Activated CD4-positive, alpha-beta T cell treated with anti-CD3 and anti-CD28 coated beads for 36 hours (primary cell): ENCODE results near the gene BPIFB1. TPM values are rescaled to one million over a fixed set of nuclear protein-coding genes. Genes with fewer than 3 reads are reported as not detected.

Experiments
- ATAC-seq: fragments of 200-7000 bp; cut with Tn5 transposase; one replicate; pipeline ENCODE4 v1.10.0; 2021; ENCODE audit warnings: mild to moderate bottlenecking, moderate library complexity
- CTCF ChIA-PET: fragments of 350-600 bp; sonication (Branson Sonifier 250); formaldehyde crosslinking; loops from one replicate; lab custom pipeline; 2021; ENCODE audit warnings: antibody characterized with exemption; lab: Charles Lee
- POLR2A ChIA-PET: fragments of 350-600 bp; sonication (Branson Sonifier 250); formaldehyde crosslinking; loops from one replicate; lab custom pipeline; 2021; ENCODE audit warnings: antibody characterized with exemption, inconsistent platforms; lab: Charles Lee
- DNase-seq: peaks from one replicate; pipeline ENCODE4 v3.0.0-alpha.2; 2020
- H3K27ac Mint-ChIP-seq: one replicate; pipeline ENCODE4 v1.8.0; 2021; ENCODE audit warnings: mixed read lengths
- H3K27me3 Mint-ChIP-seq: one replicate; pipeline ENCODE4 v1.8.0; 2021; ENCODE audit warnings: mixed read lengths
- H3K36me3 Mint-ChIP-seq: one replicate; pipeline ENCODE4 v1.8.0; 2021; ENCODE audit warnings: low read depth, mixed read lengths
- H3K4me1 Mint-ChIP-seq: one replicate; pipeline ENCODE4 v1.8.0; 2021; ENCODE audit warnings: mixed read lengths
- H3K4me3 Mint-ChIP-seq: one replicate; pipeline ENCODE4 v1.8.0; 2021; ENCODE audit warnings: mild to moderate bottlenecking, moderate library complexity, mixed read lengths
- H3K9me3 Mint-ChIP-seq: one replicate; pipeline ENCODE4 v1.8.0; 2021; ENCODE audit warnings: low read depth, mixed read lengths
- intact Hi-C, 2 experiments: fragments of 100-400 bp; cut with DNase I in 1 of 2; cut with micrococcal nuclease in 1 of 2; formaldehyde crosslinking; loops; one replicate each; pipeline versions ENCODE4 v1.14.2 to v1.15.1; 2022 to 2024; cut with DNase I, micrococcal nuclease
- total RNA-seq, 2 experiments: library from RNA; stranded (reverse); gene quantifications; one replicate each; pipeline ENCODE4 v1.2.3, GENCODE V29; 2021

Gene BPIFB1
- total RNA-seq, 2 experiments from 2014 or later, result not detected

DNA sequence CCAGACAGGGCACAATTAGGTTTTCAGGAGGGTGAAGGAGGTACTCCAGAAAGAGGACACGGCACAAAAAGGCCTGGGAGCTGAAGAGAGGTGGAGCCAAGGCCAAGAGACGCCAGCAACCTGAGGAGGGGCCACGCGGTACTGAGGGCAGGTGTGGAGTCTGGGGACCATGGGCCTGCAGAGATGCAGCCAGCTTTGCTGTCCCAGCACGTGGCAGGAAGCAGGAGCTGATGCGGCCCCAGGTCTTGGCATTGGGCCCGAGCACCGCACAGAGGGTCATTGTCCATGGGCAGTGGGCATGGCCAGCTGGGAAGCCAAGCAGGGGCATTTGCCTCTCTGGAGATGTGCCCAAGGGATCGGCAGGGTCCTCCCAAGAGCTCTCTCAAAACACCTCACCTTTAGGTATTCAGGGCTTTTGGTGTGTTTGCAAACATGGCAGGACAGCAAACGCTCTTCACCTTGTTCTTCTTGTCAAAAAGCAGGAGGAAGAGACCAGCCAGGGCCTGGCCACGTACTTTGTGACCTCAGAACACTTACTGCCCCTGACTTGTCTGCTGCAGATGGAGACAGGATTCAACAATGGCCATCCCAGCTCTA is 1.4 kb upstream of the BPIFB1 start:
- no peak overlapping the region for H3K4me3 Mint-ChIP-seq
- intact Hi-C loops, result no loop called here
- no peaks in the 10 kb centered on the region for H3K4me1 Mint-ChIP-seq
- H3K27me3 Mint-ChIP-seq, result peaks cover 7% of the 10 kb centered on the region
- ATAC-seq (no peak), DNase-seq (no peak)
- CTCF ChIA-PET, result interaction anchor here (0.6 to 1.1 kb wide), 2 partner anchors 11 to 25 kb away, joined by 3 to 5 read pairs; no protein-coding TSS in a partner anchor
- H3K27ac Mint-ChIP-seq, result no peak overlapping the region
- H3K36me3 Mint-ChIP-seq, result no peaks in the 10 kb centered on the region
- POLR2A ChIA-PET, result no interaction called here
- no peaks in the 10 kb centered on the region for H3K9me3 Mint-ChIP-seq

DNA sequence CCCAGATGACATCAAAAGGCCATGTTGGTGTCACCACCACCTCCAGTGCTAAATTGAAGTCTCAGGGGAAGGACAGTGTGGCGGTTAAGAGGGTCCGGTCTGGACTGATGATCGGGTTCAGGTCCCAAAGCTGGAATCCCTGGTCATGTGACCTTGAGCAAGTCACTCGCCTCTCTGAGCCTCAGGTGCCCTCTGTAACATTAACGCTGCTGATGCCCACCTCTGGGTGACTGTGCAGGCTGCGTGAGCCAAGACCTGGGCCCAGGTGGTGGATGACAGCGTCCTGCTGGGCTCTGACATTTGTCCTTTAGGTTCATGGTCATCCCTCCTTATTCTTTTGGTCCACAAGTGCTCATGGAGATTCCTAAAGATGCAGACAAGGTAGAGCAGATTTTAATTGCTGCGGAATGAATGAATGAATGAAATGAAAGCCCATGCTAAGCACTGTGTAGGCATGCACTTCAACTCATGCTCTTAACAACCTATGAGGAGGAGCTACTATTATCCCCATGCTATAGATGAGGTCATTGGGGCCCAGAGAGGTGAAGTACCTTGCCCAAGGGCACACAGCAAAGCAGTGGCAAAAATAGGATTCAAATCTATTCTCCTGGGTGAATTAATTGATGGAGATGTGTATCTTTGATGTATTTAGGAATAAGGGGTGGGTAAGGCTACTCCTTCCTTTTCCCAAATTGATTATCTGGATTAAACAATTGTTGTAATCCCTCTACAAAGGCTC is 649 bp upstream of the BPIFB1 start:
- ATAC-seq (no peak), DNase-seq (no peak)
- Mint-ChIP-seq H3K4me1 (no peaks in the 10 kb centered on the region), H3K4me3 (no peak overlapping the region), H3K27me3 (peaks cover 6% of the 10 kb centered on the region), H3K9me3 (no peaks in the 10 kb centered on the region), H3K36me3 (no peaks in the 10 kb centered on the region), H3K27ac (no peak overlapping the region)
- ChIA-PET POLR2A (no interaction called here), CTCF (interaction anchor here (0.9 to 1.1 kb wide), 2 partner anchors 10 to 14 kb away, joined by 3 to 5 read pairs; no protein-coding TSS in a partner anchor)
- intact Hi-C loops, result no loop called here

DNA sequence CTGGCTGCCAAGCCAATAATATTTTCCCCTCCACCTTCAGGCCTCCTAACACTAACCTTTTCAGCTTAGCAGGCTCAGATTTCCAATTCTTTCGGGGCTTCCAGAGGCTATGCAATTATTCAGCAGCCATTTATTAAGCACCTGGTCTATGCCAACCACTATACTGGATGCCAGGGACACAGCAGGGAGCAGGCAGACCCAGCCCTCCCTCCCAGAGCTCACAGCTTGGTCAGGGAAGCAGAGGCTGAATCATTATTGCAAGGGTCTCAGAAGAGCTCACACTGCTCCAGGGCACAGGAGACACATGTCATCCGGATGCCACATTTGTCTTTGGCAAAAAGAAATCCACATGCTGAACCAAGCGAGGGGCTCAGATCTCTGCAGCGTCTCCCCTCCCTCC is 1.3 kb downstream of the BPIFB1 start:
- ChIA-PET POLR2A (no interaction called here), CTCF (interaction anchor here (0.7 to 1.4 kb wide), 3 partner anchors 15 to 21 kb away, joined by 3 to 5 read pairs (median 3); no protein-coding TSS in a partner anchor)
- DNase-seq (no peak), ATAC-seq (no peak)
- H3K9me3 Mint-ChIP-seq, result no peaks in the 10 kb centered on the region
- peaks cover 4% of the 10 kb centered on the region for H3K27me3 Mint-ChIP-seq
- H3K4me3 Mint-ChIP-seq, result no peak overlapping the region
- H3K4me1 Mint-ChIP-seq, result no peaks in the 10 kb centered on the region
- no peaks in the 10 kb centered on the region for H3K36me3 Mint-ChIP-seq
- intact Hi-C loops, result no loop called here
- H3K27ac Mint-ChIP-seq, result no peak overlapping the region

DNA sequence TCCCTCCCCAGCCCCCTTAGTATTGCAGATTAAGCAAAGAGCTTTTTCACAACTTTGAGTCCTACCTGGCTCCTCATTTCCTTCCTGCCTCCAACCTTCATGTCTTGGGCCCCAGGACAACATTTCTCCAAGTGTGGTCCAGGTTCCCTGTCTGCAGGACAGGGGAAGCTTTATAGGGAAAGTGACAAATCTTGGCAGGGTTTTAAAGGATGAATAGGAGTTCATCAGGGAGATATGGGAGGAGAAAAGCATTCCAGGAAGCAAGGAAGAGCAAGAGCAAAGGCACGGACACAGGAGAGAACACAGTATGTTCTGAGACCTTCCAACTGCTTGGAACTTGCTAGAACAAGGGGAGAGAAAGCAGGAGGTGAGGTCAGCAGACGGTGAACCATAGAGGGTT is 1.9 kb downstream of the BPIFB1 start:
- ChIA-PET CTCF (interaction anchor here (0.8 to 1.6 kb wide), 4 partner anchors 10 to 23 kb away, joined by 3 to 5 read pairs (median 4); no protein-coding TSS in a partner anchor), POLR2A (no interaction called here)
- no peaks in the 10 kb centered on the region for H3K9me3 Mint-ChIP-seq
- no peaks in the 10 kb centered on the region for H3K4me1 Mint-ChIP-seq
- no peak for ATAC-seq
- no peak overlapping the region for H3K4me3 Mint-ChIP-seq
- no peak for DNase-seq
- peaks cover 4% of the 10 kb centered on the region for H3K27me3 Mint-ChIP-seq
- H3K36me3 Mint-ChIP-seq, result no peaks in the 10 kb centered on the region
- intact Hi-C loops, result no loop called here
- no peak overlapping the region for H3K27ac Mint-ChIP-seq

DNA sequence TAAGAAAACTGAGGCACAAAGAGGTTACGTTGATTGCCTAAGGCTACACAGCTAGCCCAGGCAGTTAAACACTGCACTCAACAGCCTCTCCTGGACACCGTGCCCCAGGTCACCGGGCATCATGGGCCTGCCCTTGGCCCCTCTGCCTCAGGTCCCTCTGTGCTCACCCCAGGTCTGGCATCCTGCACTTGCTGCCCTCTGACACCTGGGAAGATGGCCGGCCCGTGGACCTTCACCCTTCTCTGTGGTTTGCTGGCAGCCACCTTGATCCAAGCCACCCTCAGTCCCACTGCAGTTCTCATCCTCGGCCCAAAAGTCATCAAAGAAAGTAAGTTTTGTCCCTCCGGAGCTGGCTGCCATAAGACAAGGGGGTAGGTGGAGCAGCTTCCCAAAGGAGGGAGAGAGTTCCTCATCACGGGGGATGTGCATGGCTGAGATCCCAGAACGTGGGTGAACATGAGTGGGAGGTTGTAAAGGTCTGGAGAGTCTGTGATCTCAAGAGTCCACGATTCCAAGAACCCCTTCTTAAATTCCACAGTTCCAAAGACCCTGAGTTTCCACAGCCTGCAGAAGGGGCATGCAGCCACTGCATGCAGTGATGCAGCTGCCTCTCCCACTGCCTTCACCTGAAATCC is 3.0 kb downstream of the BPIFB1 start:
- Mint-ChIP-seq H3K4me1 (no peaks in the 10 kb centered on the region), H3K27ac (no peak overlapping the region), H3K4me3 (no peak overlapping the region), H3K9me3 (no peaks in the 10 kb centered on the region), H3K27me3 (peaks cover 4% of the 10 kb centered on the region), H3K36me3 (no peaks in the 10 kb centered on the region)
- CTCF ChIA-PET, result interaction anchor here (1.1 to 1.6 kb wide), 2 partner anchors 9 to 24 kb away, joined by 3 to 4 read pairs; no protein-coding TSS in a partner anchor
- intact Hi-C loops, result no loop called here
- POLR2A ChIA-PET, result no interaction called here
- DNase-seq (no peak), ATAC-seq (no peak)

DNA sequence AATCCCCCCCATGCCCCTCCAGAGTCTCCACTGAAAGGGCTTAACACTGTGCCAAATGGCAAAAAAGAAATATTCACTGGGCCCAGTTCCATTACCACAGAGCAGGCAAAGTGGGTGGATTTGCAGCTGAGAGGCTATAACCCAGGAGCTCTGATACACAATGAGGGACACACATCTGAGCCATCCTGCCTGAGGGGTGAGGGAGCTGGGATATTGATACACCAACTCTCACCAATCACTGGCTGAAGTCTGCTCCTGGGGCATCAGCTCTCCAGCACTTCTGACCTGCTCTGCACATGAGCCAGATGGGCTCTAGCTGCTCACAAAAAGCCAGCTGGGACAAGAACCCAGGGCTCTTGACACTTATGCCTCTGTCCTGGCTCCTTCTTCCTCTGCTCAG is 4.9 kb downstream of the BPIFB1 start:
- ChIA-PET POLR2A (no interaction called here), CTCF (interaction anchor here (1.0 to 2.8 kb wide), 4 partner anchors 12 to 24 kb away, joined by 3 to 15 read pairs (median 5); no protein-coding TSS in a partner anchor)
- Mint-ChIP-seq H3K27me3 (peaks cover 4% of the 10 kb centered on the region), H3K36me3 (no peaks in the 10 kb centered on the region), H3K9me3 (no peaks in the 10 kb centered on the region), H3K4me1 (no peaks in the 10 kb centered on the region), H3K27ac (no peak overlapping the region), H3K4me3 (no peak overlapping the region)
- intact Hi-C loops, result no loop called here
- ATAC-seq, result no peak
- DNase-seq, result no peak

DNA sequence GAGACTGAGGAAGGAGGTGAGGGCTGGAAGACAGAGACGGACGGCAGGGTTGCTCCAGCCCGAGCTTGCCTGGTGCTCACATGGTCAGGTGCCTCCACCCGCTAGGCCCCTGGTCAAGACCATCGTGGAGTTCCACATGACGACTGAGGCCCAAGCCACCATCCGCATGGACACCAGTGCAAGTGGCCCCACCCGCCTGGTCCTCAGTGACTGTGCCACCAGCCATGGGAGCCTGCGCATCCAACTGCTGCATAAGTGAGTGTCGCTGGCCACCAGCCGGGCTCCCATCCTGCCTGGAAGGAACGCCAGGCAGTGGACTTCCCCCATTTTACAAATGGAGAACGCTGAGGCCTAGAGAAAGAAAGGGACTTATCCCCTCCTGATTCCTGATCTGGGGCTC is 7.8 kb downstream of the BPIFB1 start:
- ChIA-PET POLR2A (no interaction called here), CTCF (no interaction called here)
- H3K4me3 Mint-ChIP-seq, result no peak overlapping the region
- no peaks in the 10 kb centered on the region for H3K36me3 Mint-ChIP-seq
- DNase-seq, result no peak
- no peak for ATAC-seq
- intact Hi-C loops, result no loop called here
- no peaks in the 10 kb centered on the region for H3K4me1 Mint-ChIP-seq
- no peaks in the 10 kb centered on the region for H3K9me3 Mint-ChIP-seq
- H3K27ac Mint-ChIP-seq, result no peak overlapping the region
- no peaks in the 10 kb centered on the region for H3K27me3 Mint-ChIP-seq

DNA sequence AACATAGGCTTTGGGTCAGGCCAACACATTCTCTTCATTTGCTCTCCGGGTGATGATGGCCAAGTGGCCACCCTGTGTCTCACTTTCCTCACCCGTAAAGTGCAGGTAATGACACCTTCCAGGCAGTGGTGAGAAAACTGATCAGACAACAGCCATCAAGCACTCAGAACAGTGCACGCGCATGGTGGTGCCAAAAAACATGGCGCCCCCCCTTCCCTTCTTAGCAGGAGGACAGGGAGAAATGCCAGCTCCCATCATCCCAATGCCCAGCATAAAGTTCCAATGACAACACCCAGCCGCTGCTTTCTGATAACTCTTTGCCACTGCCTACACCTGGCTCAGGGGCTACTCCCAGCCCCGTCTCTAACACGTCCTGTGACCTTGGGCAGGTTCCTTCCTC is 8.4 kb downstream of the BPIFB1 start:
- POLR2A ChIA-PET, result no interaction called here
- ATAC-seq (no peak), DNase-seq (no peak)
- H3K9me3 Mint-ChIP-seq, result no peaks in the 10 kb centered on the region
- CTCF ChIA-PET, result interaction anchor here (0.6 to 3.9 kb wide), 2 partner anchors 29 to 156 kb away, joined by 4 to 15 read pairs; no protein-coding TSS in a partner anchor
- H3K36me3 Mint-ChIP-seq, result no peaks in the 10 kb centered on the region
- intact Hi-C loops, result no loop called here
- H3K4me3 Mint-ChIP-seq, result no peak overlapping the region
- H3K27ac Mint-ChIP-seq, result no peak overlapping the region
- H3K27me3 Mint-ChIP-seq, result no peaks in the 10 kb centered on the region
- no peaks in the 10 kb centered on the region for H3K4me1 Mint-ChIP-seq

DNA sequence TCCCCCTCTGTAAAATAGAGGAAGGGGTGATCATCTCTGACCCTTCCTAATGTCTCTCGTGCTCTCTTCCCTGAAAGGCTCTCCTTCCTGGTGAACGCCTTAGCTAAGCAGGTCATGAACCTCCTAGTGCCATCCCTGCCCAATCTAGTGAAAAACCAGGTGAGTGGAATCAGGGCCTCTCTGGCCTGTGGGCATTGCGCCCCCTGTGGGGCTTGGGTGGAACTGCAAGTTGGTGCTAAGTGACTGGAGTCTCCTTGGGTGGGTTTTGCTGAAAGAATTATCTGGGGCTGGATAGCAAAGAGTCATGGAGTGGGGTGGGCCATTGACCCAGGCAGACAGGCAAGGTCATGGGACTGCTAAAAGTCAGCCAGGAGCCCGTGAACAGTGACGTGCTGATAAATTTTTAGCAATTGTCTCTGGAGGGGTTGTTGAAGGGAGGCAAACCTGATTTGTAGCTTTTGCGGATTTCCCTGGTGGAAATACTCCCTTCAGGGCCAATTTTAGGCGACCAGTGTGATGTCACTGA is 8.9 kb downstream of the BPIFB1 start:
- Mint-ChIP-seq H3K27me3 (no peaks in the 10 kb centered on the region), H3K4me1 (no peaks in the 10 kb centered on the region), H3K4me3 (no peak overlapping the region), H3K36me3 (no peaks in the 10 kb centered on the region), H3K9me3 (no peaks in the 10 kb centered on the region), H3K27ac (no peak overlapping the region)
- intact Hi-C loops, result no loop called here
- peak; percentile 79 for DNase-seq
- ChIA-PET POLR2A (no interaction called here), CTCF (interaction anchor here (0.6 to 3.9 kb wide), 10 partner anchors 10 to 390 kb away, joined by 3 to 15 read pairs (median 4); no protein-coding TSS in a partner anchor)
- peak; percentile 63 for ATAC-seq

DNA sequence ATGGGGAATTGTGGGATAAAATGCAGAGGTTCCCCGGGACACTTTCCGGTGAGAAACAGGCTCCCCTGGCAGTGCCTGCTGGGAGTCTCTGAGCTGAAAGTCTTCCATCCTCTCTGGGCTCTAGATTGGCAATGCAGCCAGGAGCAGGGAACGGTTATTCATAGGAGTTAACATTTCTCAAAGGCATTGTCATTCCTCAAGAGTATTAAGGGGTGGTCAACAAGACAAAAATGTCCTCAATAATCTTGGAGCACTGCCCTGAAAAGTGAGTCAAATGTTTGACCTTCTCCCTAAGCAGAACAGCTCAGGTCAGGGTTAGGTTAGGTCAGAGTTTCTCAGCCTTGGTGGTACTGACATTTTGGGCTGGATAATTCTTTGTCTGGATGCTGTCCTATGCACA is 13.2 kb downstream of the BPIFB1 start:
- CTCF ChIA-PET, result interaction anchor here (0.7 to 1.3 kb wide), 2 partner anchors 13 to 395 kb away, joined by 3 read pairs; partner anchors contain the start of gene BPIFB1
- Mint-ChIP-seq H3K36me3 (no peaks in the 10 kb centered on the region), H3K4me1 (no peaks in the 10 kb centered on the region), H3K9me3 (no peaks in the 10 kb centered on the region), H3K27me3 (peaks cover 6% of the 10 kb centered on the region), H3K4me3 (no peak overlapping the region), H3K27ac (no peak overlapping the region)
- intact Hi-C loops, result loop anchor here in 1 of 2 experiments (5.0 kb wide), 1 partner anchor 199 kb away; no protein-coding TSS in a partner anchor
- no peak for DNase-seq
- POLR2A ChIA-PET, result no interaction called here
- ATAC-seq, result no peak

DNA sequence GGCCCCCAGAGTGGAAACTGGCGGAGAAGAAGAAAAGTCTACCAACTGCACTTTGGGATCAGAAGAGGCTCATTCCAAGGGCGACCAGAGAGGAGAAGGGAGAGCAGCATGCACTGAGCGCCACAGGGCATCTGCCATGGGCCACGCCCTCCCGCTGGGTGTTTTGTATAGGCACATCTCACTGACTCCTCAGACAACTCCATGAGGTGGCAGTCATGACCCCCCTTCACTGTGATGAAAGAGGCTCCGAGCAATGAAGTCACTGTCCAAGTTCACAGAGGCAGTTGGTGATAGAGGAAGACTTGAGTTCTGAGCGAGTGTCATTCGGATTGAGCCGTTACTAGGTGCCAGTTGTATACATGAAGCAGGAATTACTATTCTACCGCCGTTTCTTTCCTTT is 15.4 kb downstream of the BPIFB1 start:
- Mint-ChIP-seq H3K36me3 (no peaks in the 10 kb centered on the region), H3K4me3 (no peak overlapping the region), H3K27ac (no peak overlapping the region), H3K27me3 (peaks cover 6% of the 10 kb centered on the region), H3K9me3 (no peaks in the 10 kb centered on the region), H3K4me1 (no peaks in the 10 kb centered on the region)
- DNase-seq (no peak), ATAC-seq (no peak)
- intact Hi-C loops, result loop anchor here (2.0 to 5.0 kb wide), 5 partner anchors 36 to 508 kb away; no protein-coding TSS in a partner anchor
- POLR2A ChIA-PET, result no interaction called here
- CTCF ChIA-PET, result no interaction called here
